ENCODE results near the gene CNN2.
A peak's percentile ranks its signal among the peaks of the same experiment; 100 is the strongest.

CNN2 gene

DNA sequence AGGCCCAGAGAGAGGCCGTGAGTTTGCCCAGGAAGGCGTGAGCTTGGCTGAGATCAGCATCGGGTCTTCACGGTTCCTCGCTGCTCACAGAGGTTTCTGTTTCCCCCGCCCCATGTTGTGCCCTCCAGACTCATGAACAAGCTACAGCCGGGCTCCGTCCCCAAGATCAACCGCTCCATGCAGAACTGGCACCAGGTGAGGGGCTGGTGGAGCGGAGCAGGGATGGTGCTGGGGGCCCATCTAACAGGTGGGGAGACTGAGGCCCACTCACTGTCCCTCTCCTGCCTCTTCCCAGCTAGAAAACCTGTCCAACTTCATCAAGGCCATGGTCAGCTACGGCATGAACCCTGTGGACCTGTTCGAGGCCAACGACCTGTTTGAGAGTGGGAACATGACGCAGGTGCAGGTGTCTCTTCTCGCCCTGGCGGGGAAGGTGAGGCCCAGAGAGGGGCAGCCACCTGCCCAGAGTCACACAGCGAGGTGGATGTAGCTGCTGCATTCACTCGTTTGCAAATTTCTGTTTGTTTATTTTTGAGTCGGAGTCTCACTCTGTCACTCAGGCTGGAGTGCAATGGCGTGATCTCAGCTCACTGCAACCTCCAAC, 6.0 kb downstream of the CNN2 start:
- no peak for DNase-seq

DNA sequence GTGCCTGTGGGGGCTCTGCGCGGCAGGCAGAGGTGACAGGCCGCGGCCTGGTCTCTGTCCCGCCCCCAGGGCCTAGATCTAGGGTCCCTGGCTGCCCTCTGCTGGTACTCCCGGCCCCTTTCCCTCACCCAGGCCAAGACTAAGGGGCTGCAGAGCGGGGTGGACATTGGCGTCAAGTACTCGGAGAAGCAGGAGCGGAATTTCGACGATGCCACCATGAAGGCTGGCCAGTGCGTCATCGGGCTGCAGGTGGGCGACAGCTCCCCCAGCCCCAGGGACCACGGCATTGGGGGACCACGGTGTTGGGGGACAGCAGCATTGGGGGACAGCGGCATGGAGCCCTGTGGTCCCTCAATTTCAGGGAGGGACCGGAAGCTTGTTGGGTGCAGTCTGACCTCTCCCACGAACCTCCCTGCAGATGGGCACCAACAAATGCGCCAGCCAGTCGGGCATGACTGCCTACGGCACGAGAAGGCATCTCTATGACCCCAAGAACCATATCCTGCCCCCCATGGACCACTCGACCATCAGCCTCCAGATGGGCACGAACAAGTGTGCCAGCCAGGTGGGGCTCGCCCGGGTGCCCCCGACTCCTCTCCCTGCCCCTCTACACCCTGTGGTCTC, 9.7 kb downstream of the CNN2 start:
- DNase-seq = no peak

DNA sequence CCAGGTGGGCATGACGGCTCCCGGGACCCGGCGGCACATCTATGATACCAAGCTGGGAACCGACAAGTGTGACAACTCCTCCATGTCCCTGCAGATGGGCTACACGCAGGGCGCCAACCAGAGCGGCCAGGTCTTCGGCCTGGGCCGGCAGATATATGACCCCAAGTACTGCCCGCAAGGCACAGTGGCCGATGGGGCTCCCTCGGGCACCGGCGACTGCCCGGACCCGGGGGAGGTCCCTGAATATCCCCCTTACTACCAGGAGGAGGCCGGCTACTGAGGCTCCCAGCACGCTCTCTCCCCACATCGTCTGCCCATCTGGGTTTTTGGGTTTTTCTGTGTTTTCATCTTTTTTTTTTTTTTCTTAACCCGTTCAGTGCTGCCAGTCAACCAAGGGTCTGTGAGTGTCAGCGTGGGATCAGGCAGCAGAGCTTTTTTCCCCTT, 11.2 kb downstream of the CNN2 start:
- no peak for DNase-seq

DNA sequence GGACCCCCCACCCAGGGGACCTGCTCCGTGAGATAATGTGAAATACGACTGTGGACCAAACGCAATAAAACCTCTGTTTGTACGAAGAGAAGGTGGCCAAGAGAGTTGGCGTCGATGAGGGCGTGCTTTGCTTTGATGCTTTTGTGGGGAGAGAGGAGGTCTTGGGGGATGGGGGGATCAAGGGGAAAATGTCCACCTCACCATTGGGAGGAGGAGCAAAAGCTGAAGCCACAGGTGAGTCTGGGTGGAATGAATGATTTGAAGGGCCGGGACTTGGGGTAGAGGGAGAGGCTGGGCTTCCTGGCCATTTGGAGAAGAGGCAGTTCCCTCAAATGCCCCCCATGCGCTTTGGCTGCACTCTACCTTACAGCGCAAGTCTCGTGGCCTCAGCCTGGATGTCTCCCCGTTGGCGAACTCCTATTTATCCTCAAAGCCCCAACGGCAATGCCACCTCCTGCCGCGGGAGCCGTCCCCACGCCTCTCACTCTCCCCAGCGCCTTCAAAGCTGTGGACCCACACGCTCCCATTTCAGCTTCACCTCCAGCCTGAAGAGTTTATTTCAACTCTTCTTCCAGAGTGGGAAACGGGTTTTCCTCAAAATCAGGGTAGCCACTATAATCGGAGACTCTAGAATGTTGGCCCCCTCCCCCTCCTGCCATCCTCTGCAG, 12.7 kb downstream of the CNN2 start:
- no peak for DNase-seq

DNA sequence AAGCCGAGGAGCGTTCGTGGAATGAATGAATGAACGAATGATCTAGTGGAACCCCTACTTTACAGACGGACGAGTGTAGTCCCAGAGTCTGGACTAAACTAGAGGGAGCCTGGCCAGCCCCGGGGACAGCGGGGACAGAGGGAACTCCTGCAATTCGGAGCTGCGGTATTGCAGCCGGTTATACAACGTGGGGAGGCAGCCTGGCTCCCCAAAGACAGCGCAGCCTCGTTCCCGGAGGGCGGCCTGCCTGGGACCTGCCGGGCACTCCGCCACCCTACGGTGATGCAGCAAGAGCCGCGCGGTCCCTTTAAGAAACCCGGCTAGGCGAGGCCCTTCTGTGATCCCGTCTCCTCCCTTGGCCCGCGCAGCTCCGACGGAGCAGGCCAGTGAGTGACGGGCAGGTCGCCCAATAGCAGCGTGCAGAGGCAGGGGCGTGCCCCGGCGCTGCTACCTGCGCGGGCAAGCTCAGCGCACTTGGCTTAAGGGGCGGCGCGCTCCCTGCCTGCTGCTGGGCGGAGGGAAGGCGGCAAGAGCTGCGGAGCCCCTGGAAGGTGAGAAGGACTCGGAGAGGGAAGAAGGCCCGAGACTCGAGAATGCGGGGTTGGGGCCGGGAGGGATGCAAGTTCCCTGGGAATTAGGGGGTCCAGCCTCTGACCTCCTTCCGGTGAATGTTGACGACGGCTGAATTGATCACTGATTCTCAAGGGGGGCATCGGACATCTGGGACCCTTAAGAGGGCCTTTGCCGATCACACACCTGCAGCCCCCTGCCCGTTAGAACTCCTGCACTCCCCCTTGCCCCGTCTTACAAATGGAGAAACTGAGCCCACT, 13.5 kb downstream of the CNN2 start, which contains the start of gene ABCA7:
Gene ABCA7 (plus strand): TSS at position 462 of the 830 bp plus-strand sequence. CDS start 1,255 bp downstream, outside the sequence.
- DNase-seq = peak; percentile 98

DNA sequence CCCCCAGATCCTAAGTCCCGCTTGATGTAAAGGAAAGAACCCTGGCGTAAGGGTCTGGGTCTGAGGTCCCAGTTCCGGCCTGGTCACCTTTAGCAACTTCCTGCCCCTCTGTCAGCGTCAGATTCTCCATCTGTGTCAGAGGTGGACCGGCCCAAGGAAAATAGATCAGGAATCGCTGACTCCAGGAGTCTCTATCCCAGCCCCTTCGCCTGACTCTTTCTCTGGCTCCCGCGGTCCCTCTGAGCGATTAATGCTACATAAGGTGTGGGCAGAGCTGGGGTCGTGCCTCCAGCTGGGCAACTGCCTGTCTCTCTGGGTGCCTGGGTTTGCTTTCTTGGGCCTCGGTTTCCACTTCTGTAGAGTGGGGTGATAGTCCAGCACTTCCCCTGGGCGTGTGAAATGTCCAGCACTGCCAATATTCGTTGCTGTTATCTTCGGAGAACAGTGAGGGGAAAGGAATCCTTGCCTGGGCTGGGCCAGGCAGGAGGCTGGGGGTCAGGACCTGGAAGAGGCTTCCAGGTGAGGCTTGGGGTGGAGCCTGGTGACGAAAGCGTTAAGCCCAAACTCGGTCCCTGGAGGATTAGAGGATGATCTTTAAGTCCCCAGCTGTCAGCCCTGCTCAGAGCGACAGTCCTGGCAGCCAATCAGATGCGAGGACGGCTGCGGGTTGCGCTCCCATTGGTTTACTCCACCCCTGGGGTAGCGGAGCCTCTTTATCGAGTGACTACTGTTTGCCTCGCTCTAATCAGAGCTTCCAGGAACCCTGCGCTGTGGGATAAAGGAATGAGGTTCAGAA, 14.3 kb downstream of the CNN2 start:
- peak; percentile 82 for DNase-seq

DNA sequence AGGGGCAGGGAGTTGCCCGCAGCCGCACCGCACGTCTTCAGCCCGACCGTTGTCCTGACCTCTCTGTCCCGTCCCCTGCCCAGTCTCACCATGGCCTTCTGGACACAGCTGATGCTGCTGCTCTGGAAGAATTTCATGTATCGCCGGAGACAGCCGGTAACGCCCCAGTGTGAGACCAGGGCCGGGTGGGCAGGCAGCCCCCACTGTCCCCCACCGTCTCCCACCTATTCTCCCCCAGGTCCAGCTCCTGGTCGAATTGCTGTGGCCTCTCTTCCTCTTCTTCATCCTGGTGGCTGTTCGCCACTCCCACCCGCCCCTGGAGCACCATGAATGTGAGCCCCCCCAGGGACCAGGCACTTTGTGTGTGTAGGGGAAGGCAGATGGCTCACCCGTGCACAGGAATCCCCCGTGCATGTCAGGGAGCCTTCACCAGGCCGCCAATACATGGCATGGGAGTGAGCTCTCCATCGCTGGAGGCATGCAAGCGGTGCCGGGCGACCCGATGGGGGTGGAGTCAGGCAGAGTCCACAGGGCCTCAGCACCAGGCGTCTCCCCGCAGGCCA, 14.9 kb downstream of the CNN2 start:
- DNase-seq = no peak

DNA sequence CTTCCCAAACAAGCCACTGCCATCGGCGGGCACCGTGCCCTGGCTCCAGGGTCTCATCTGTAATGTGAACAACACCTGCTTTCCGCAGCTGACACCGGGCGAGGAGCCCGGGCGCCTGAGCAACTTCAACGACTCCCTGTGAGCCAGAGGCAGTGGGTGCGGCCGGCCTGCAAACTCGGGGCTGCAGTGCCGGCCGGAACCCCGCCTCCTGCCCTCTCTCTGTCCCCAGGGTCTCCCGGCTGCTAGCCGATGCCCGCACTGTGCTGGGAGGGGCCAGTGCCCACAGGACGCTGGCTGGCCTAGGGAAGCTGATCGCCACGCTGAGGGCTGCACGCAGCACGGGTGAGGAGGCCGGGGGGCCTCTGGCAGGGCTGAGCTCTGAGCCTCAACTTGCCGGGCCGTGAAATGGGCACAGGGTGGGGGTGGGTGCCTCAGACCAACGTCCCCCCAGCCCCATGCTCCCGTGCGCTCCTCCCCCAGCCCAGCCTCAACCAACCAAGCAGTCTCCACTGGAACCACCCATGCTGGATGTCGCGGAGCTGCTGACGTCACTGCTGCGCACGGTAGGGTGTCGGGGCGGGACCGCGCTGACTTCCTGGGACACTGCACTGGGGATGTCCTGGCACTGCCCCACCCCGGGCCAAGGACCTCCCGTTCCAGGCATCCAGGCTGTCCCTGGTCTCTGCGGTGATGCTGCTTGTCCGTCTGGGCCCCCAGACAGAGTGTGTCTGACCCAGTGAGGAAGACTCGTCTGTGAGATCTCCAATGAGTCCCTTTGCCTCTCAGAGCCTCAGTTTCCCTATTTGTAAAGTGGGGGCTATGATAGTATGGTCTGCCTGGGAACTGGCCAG, 15.7 kb downstream of the CNN2 start:
- no peak for DNase-seq

DNA sequence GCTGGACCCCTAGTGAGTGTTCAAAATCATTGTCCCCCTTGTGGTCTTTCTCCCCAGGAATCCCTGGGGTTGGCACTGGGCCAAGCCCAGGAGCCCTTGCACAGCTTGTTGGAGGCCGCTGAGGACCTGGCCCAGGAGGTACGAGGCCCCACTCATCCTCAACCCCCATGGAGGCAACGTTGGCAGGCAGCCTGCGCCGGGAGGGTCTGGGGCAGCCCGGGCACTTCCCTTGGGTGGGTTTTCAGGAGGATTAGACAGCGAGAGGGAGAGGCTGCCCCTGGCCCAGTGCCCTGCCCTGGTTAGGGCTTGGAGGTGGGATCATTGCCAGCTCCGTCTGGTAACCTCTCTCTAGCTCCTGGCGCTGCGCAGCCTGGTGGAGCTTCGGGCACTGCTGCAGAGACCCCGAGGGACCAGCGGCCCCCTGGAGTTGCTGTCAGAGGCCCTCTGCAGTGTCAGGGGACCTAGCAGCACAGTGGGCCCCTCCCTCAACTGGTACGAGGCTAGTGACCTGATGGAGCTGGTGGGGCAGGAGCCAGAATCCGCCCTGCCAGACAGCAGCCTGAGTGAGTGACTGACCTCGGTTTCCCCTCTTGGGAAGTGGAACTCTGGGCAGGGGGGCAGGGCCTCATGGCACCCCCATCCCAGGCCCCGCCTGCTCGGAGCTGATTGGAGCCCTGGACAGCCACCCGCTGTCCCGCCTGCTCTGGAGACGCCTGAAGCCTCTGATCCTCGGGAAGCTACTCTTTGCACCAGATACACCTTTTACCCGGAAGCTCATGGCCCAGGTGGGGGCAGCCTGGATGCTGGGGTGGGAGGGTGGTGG, 16.5 kb downstream of the CNN2 start:
- DNase-seq = no peak

DNA sequence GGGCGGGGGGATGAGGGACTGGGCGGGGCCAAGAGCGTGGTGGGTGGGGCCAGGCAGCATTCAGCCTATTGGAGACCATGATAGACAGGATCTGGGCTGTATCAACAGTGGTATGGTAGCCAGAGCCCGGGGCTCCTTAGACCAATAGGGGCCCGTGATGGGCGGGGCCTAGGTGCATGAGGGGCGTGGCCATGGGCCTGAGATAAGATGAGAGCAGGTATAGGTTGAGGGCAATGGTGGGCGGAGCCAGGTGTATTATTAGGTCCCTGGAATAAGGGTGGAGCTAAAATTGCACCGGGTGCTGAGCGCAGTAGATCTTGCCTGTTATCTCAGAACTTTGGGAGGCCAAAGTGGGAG, 18.8 kb downstream of the CNN2 start:
- peak; percentile 50 for DNase-seq

DNA sequence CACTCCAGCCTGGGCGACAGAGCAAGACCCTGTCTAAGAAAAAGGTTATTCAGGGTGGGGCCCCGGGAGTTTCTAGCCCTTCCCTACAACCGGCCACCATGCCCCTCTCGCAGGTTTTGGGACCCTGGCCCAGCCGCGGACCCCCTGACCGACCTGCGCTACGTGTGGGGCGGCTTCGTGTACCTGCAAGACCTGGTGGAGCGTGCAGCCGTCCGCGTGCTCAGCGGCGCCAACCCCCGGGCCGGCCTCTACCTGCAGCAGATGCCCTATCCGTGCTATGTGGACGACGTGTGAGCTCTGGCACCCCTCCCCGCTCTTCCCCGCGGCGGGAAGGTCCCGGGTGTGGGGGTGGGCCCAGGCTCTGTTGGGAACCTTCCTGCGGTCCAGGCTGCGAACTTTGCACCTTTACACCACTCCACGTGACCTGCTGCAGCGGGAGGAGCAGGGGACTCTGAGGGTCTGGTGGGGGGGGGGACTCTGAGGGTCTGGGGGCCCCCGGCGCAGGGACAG, 19.8 kb downstream of the CNN2 start:
- no peak for DNase-seq

DNA sequence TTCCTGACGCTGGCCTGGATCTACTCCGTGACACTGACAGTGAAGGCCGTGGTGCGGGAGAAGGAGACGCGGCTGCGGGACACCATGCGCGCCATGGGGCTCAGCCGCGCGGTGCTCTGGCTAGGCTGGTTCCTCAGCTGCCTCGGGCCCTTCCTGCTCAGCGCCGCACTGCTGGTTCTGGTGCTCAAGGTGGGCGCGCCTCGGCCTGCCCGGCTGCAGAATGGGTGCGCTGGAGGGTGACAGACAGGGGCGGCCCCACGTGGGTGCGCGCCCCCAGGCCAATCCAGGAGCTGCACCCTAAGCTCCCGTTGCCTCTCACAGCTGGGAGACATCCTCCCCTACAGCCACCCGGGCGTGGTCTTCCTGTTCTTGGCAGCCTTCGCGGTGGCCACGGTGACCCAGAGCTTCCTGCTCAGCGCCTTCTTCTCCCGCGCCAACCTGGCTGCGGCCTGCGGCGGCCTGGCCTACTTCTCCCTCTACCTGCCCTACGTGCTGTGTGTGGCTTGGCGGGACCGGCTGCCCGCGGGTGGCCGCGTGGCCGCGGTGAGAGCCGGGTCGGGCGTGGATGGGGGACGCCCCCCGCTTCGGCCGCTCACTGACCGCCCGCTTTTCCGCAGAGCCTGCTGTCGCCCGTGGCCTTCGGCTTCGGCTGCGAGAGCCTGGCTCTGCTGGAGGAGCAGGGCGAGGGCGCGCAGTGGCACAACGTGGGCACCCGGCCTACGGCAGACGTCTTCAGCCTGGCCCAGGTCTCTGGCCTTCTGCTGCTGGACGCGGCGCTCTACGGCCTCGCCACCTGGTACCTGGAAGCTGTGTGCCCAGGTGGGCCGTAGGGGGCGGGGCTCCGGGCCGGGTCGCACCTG, 20.7 kb downstream of the CNN2 start:
- no peak for DNase-seq

DNA sequence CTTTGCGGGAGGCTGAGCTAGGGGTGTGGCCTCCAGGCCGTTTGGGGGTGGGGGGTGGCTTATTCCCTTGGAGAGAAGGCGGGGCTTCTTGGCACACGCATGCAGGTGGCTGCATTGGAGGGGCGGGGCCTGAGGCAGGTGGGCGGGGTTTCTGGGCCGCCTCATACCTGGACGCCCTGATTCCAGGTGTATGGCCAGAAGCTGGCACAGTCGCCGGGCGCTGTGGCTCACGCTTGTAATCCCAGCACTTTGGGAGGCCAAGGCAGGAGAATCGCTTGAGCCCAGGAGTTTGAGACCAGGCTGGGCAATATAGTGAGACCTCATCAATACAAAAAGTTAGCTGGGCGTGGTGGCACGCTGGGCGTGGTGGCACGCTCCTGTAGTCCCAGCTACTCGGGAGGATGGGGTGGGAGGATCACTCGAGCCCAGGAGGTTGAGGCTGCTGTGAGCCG, 21.3 kb downstream of the CNN2 start:
- no peak for DNase-seq

DNA sequence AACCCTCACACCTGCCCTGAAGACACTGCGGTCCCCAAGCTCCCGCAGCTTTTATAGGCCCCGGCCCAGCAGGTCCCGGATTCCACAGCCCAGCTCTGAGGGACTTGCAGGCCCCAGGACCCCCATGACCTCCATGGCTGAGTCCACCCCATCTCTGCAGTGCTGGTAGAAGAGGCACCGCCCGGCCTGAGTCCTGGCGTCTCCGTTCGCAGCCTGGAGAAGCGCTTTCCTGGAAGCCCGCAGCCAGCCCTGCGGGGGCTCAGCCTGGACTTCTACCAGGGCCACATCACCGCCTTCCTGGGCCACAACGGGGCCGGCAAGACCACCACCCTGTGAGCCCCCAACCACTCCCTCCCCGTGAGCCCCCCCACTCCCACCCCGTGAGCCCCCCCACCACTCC, 22.7 kb downstream of the CNN2 start:
- DNase-seq = no peak

DNA sequence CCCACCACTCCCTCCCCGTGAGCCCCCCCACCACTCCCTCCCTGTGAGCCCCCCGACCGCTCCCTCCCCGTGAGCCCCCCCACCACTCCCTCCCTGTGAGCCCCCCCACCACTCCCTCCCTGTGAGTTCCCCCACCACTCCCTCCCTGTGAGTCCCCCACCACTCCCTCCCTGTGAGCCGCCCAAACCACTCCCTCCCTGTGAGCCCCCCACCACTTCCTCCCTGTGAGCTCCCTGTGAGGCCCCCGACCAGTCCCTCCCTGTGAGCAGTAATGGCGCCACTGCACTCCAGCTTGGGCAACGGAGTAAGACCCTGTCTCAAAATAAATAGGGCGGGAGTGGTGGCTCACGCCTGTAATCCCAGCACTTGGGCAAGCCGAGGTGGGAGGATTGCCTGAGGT, 23.4 kb downstream of the CNN2 start:
- no peak for DNase-seq

DNA sequence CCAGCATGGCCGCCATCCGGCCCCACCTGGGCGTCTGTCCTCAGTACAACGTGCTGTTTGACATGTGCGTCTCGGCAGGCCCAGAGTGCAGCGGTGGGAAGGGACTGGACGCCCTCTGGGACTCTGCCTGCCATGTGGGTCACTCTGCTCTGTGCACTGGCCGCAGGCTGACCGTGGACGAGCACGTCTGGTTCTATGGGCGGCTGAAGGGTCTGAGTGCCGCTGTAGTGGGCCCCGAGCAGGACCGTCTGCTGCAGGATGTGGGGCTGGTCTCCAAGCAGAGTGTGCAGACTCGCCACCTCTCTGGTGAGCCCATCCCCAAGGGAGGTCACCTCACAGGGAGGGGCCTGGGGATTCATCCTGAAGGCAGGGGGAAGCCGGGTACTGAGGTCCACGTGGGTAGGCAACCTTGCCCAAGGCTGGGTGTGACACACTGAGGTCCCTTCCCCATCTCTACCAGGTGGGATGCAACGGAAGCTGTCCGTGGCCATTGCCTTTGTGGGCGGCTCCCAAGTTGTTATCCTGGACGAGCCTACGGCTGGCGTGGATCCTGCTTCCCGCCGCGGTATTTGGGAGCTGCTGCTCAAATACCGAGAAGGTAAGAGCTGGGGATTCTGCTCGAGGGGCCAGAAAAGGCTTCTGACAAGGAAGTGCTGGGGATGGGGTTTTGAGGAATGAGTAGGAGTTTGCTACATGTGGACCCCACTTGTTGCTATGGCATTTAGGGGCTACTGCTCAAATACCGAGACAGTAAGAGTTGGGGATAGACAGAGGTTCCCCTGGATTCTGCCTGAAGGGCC, 24.8 kb downstream of the CNN2 start:
- DNase-seq = no peak

DNA sequence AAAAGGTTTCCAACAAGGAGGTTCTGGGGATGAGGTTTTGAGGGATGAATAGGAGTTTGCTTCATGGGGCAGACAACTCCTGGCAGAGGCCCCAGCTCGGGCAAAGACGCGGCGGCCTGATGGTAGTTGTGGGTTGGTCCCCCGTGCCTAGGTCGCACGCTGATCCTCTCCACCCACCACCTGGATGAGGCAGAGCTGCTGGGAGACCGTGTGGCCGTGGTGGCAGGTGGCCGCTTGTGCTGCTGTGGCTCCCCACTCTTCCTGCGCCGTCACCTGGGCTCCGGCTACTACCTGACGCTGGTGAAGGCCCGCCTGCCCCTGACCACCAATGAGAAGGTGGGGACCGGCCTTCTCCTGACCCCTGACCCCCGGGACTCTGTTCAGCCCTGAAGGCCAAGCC, 25.4 kb downstream of the CNN2 start:
- no peak for DNase-seq

DNA sequence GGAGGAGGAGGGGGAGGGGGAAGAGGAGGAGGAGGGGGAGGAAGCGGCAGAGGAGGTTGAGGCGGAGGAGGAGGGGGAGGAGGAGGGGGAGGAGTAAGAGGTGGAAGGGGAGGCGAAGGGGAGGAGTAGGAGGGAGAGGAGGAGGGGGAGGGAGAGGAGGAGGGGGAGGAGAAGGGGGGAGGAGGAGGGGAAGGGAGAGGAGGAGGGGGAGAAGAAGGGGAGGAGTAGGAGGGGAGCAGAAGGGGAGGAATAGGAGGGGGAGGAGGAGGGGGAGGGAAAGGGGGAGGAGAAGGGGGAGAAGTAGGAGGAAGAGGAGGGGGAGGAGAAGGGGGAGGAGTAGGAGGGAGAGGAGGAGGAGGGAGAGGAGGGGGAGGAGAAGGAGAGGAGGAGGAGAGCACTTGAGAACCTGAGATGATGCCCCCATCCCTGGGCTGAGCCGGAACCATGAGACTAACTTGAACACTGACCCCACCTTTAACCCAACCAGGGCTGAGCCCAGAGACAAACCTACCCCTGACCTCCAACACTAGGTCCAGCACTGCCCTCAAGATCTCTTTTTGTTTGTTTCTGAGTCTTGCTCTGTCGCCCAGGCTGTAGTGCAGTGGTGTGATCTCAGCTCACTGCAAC, 26.1 kb downstream of the CNN2 start:
- no peak for DNase-seq
